Epithelial cell of esophagus (primary cell): Measurements from ENCODE around the gene APCDD1L.

ENCODE experiments used
- DNase-seq: peaks from one replicate; pipeline ENCODE4 v3.0.0; 2010; ENCODE audit warnings: low read depth
- H3K4me3 ChIP-seq: 2 replicates; pipeline ENCODE4 v1.5.1; 2011; ENCODE audit warnings: mild to moderate bottlenecking, low read length, control low read depth
- TF ChIP-seq, protein P1 (sequence below): IDR thresholded peaks from 2 replicates; pipeline ENCODE4 v1.5.1; 2011; ENCODE audit warnings: low read depth, mild to moderate bottlenecking, low read length, control low read depth, inconsistent platforms; ENCODE audit not compliant: insufficient read depth; ENCODE audit errors: missing control alignments

APCDD1L gene

DNA sequence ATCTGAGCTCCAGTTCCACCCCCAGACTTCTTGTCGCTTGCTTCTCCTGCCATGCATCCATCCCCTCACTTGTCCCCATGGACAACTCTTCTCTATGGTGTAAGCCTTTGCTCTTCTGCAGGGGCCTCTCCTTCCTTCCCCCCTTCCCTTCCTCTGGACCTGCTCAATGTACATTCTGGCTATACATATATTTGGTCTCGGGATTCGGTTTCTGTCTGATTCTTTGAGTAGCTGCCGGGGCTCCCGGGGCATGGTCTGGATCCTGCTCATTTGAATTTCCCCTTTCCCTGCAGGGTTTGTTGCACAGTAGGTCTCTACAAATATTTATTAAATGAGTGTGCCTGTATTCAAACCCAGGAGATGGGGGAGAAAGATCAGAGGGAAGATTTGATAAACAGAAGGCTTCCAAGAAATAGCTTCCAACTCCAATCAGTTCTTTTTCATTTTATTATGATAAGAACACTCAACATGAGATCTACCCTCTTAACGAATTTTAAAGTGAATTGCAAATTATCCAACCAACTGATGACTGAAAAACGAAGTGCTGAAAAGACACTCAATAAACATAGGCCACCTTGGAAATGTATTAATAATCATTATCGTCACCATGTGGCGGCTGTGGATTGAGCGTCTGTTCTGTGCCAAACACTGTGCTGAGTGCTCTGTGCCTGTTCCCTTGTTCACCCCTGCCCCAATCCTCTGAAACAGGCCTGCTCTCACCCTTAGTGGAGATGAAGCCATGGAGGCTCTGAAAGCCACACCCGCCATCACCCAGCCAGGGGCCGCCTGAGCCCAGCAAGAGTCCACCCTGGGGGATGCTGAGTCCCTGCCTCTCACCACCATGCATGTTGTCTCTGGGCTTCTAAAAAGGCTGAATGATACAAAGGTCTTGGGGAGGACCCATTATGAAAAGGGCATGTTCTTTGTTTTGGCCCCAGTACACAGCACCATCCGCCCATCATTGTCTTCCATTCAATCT lies 34.3 kb upstream of the APCDD1L start:
- TF ChIP-seq, protein P1, sequence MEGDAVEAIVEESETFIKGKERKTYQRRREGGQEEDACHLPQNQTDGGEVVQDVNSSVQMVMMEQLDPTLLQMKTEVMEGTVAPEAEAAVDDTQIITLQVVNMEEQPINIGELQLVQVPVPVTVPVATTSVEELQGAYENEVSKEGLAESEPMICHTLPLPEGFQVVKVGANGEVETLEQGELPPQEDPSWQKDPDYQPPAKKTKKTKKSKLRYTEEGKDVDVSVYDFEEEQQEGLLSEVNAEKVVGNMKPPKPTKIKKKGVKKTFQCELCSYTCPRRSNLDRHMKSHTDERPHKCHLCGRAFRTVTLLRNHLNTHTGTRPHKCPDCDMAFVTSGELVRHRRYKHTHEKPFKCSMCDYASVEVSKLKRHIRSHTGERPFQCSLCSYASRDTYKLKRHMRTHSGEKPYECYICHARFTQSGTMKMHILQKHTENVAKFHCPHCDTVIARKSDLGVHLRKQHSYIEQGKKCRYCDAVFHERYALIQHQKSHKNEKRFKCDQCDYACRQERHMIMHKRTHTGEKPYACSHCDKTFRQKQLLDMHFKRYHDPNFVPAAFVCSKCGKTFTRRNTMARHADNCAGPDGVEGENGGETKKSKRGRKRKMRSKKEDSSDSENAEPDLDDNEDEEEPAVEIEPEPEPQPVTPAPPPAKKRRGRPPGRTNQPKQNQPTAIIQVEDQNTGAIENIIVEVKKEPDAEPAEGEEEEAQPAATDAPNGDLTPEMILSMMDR: no peak
- no peak overlapping the region for H3K4me3 ChIP-seq
- DNase-seq: no peak

- TF ChIP-seq, protein P1: no peak
- H3K4me3 ChIP-seq: no peak overlapping the region
- peak; percentile 27 for DNase-seq
These were observed 32.6 kb upstream of the APCDD1L start for GRCh38 chr20:58547623-58548475.

- no peak for DNase-seq
- H3K4me3 ChIP-seq: no peak overlapping the region
- TF ChIP-seq, protein P1: no peak
These were observed 31.8 kb upstream of the APCDD1L start for GRCh38 chr20:58546756-58547622.

- TF ChIP-seq, protein P1: no peak
These were observed 31.2 kb upstream of the APCDD1L start for GRCh38 chr20:58546416-58546711.

GRCh38 chr20:58545565-58546415 lies 30.6 kb upstream of the APCDD1L start:
- H3K4me3 ChIP-seq: no peak overlapping the region
- TF ChIP-seq, protein P1: no peak
- no peak for DNase-seq

More at GRCh38 chr20:58546416-58546711, 31.2 kb upstream of the APCDD1L start:
- DNase-seq: no peak
- no peak overlapping the region for H3K4me3 ChIP-seq
